HCT116 (cell line): ENCODE measurements around the gene ATP4A. TPM values are rescaled to one million over a fixed set of nuclear protein-coding genes. Genes with fewer than 3 reads are reported as not detected.

Source experiments
- ATAC-seq: fragments of 200-7000 bp; cut with Tn5 transposase; 2 replicates; pipeline ENCODE4 v1.9.1; 2020; ENCODE audit warnings: mild to moderate bottlenecking, moderate library complexity
- BruUV-seq: library from RNA; stranded (reverse); fragments of 400-500 nt; replicated peaks from 2 replicates; lab custom pipeline; 2021; lab: Mats Ljungman, UMichigan
- CTCF ChIA-PET: fragments of 300-600 bp; sonication (Branson Sonifier 250); formaldehyde crosslinking; loops from one replicate; lab custom pipeline; 2021; ENCODE audit warnings: antibody characterized with exemption; lab: Charles Lee
- POLR2A ChIA-PET: fragments of 300-600, 350-600 bp; sonication (Branson Sonifier 250); formaldehyde crosslinking; loops from one replicate; lab custom pipeline; 2021; ENCODE audit warnings: antibody characterized with exemption; lab: Charles Lee
- RAD21 ChIA-PET, 2 experiments: fragments of 300-600 bp; sonication (Branson Sonifier 250); formaldehyde crosslinking; loops; one replicate each; lab custom pipeline; 2023; ENCODE audit warnings: low total read pairs in 2 of 2; ENCODE audit not compliant: uncharacterized antibody in 2 of 2, unreplicated experiment in 2 of 2, low non-redundant PET in 1 of 2; lab: Charles Lee
- DNase-seq: peaks from one replicate; pipeline ENCODE4 v3.0.0-alpha.2; 2010; ENCODE audit warnings: low read depth, low spot score
- H2AFZ ChIP-seq: fragments of 200-600 bp; shearing (Covaris generic), sonication (generic); 2 replicates; pipeline ENCODE4 v1.6.1; 2017; ENCODE audit warnings: low read depth, mixed run types, mixed read lengths, antibody characterized with exemption, low read length; ENCODE audit not compliant: poor library complexity, severe bottlenecking
- H3K27ac ChIP-seq: 2 replicates; pipeline ENCODE4 v1.5.1; 2012; ENCODE audit warnings: low read depth, low read length
- H3K27me3 ChIP-seq: fragments of 200-600 bp; sonication (generic); 2 replicates; pipeline ENCODE4 v1.6.1; 2016; ENCODE audit warnings: mixed run types, low read length, mixed read lengths; ENCODE audit not compliant: insufficient read depth
- H3K36me3 ChIP-seq, 2 experiments: fragments of 200-500 bp in 1 of 2; fragments of 200-600 bp in 1 of 2; sonication (Bioruptor generic) in 1 of 2; sonication (generic) in 1 of 2; 2 replicates each; pipeline versions ENCODE4 v1.5.1 to v1.6.1; 2014 to 2016; ENCODE audit warnings: low read length in 2 of 2, inconsistent platforms in 1 of 2, mixed read lengths in 1 of 2, mixed run types in 1 of 2; ENCODE audit not compliant: insufficient read depth in 2 of 2, control insufficient read depth in 1 of 2
- H3K4me1 ChIP-seq, 2 experiments: fragments of 200-600 bp in 1 of 2; sonication (generic) in 1 of 2; 2 replicates each; pipeline versions ENCODE4 v1.5.1 to v1.6.1; 2012 to 2017; ENCODE audit warnings: low read length in 2 of 2, inconsistent platforms in 1 of 2, mild to moderate bottlenecking in 1 of 2, mixed read lengths in 1 of 2, mixed run types in 1 of 2, moderate library complexity in 1 of 2; ENCODE audit not compliant: insufficient read depth in 2 of 2, control insufficient read depth in 1 of 2
- H3K4me2 ChIP-seq: fragments of 200-600 bp; sonication (generic); 2 replicates; pipeline ENCODE4 v1.6.1; 2017; ENCODE audit warnings: mixed run types, low read length, mixed read lengths
- H3K4me3 ChIP-seq, 2 experiments: fragments of 200-600 bp in 1 of 2; sonication (generic) in 1 of 2; replicated peaks in 1 of 2; 2 replicates each; pipeline ENCODE4 v1.5.1; 2011 to 2016; ENCODE audit warnings: low read length in 2 of 2, control low read depth in 1 of 2, low read depth in 1 of 2, mild to moderate bottlenecking in 1 of 2, mixed read lengths in 1 of 2, mixed run types in 1 of 2
- H3K79me2 ChIP-seq: fragments of 200-600 bp; sonication (generic); 2 replicates; pipeline ENCODE4 v1.6.1; 2017; ENCODE audit warnings: mild to moderate bottlenecking, mixed run types, low read length, moderate library complexity, mixed read lengths; ENCODE audit not compliant: insufficient read depth
- H3K9ac ChIP-seq: fragments of 200-600 bp; sonication (generic); 2 replicates; pipeline ENCODE4 v1.6.1; 2016; ENCODE audit warnings: low read length, mixed read lengths
- H3K9me2 ChIP-seq: fragments of 200-600 bp; sonication (generic), shearing (Covaris generic); 2 replicates; pipeline ENCODE4 v1.6.1; 2017; ENCODE audit warnings: mixed run types, mild to moderate bottlenecking, moderate library complexity; ENCODE audit not compliant: insufficient read depth
- H3K9me3 ChIP-seq, 2 experiments: fragments of 200-500 bp in 1 of 2; fragments of 200-600 bp in 1 of 2; sonication (Bioruptor generic) in 1 of 2; sonication (generic) in 1 of 2; 2 replicates each; pipeline ENCODE4 v1.6.1; 2014 to 2017; ENCODE audit warnings: low read length in 2 of 2, mixed read lengths in 2 of 2, inconsistent platforms in 1 of 2, low read depth in 1 of 2, mild to moderate bottlenecking in 1 of 2, mixed run types in 1 of 2, moderate library complexity in 1 of 2; ENCODE audit not compliant: control insufficient read depth in 1 of 2, insufficient read depth in 1 of 2
- H4K20me1 ChIP-seq: fragments of 200-600 bp; sonication (generic), shearing (Covaris generic); 2 replicates; pipeline ENCODE4 v1.6.1; 2017; ENCODE audit warnings: mixed run types, mild to moderate bottlenecking, moderate library complexity; ENCODE audit not compliant: insufficient read depth
- EZH2phosphoT487 ChIP-seq: fragments of 200-600 bp; IDR thresholded peaks from 2 replicates; pipeline ENCODE4 v1.6.1; 2018; ENCODE audit warnings: antibody characterized with exemption, borderline replicate concordance
- RAD21 ChIP-seq: IDR thresholded peaks from 2 replicates; pipeline ENCODE4 v1.6.1; 2012; ENCODE audit warnings: low read depth, mild to moderate bottlenecking
- SIN3A ChIP-seq: IDR thresholded peaks from 2 replicates; pipeline ENCODE4 v1.6.1; 2012; ENCODE audit warnings: low read depth
- intact Hi-C: fragments of 100-400 bp; cut with micrococcal nuclease; formaldehyde crosslinking; loops from 2 replicates; pipeline ENCODE4 v1.10.0; 2022
- total RNA-seq: library from RNA; stranded (reverse); gene quantifications from one replicate; pipeline ENCODE4 v1.2.1, GENCODE V29; 2021; ENCODE audit not compliant: unreplicated experiment
- TF ChIP-seq, protein P1 (sequence below): IDR thresholded peaks from 2 replicates; pipeline ENCODE4 v1.6.1; 2012
- TF ChIP-seq, protein P2 (sequence below): IDR thresholded peaks from 2 replicates; pipeline ENCODE4 v1.6.1; 2011; ENCODE audit warnings: mild to moderate bottlenecking, low read length, moderate library complexity; ENCODE audit not compliant: insufficient replicate concordance; ENCODE audit errors: extremely low read depth
- TF ChIP-seq, protein P3 (sequence below), 3 experiments: fragments of 200-600 bp in 1 of 3; sonication (generic) in 1 of 3; IDR thresholded peaks in 2 of 3; conservative IDR thresholded peaks in 1 of 3; 2 replicates each; pipeline ENCODE4 v1.5.1; 2012 to 2017; ENCODE audit warnings: low read depth in 2 of 3, low read length in 2 of 3, antibody characterized with exemption in 1 of 3, borderline replicate concordance in 1 of 3, control low read depth in 1 of 3, mild to moderate bottlenecking in 1 of 3, mixed read lengths in 1 of 3, mixed run types in 1 of 3, moderate library complexity in 1 of 3; ENCODE audit not compliant: insufficient read depth in 1 of 3

The ATP4A gene
- total RNA-seq, 1 experiment from 2014 or later, result 0.27 TPM

DNA sequence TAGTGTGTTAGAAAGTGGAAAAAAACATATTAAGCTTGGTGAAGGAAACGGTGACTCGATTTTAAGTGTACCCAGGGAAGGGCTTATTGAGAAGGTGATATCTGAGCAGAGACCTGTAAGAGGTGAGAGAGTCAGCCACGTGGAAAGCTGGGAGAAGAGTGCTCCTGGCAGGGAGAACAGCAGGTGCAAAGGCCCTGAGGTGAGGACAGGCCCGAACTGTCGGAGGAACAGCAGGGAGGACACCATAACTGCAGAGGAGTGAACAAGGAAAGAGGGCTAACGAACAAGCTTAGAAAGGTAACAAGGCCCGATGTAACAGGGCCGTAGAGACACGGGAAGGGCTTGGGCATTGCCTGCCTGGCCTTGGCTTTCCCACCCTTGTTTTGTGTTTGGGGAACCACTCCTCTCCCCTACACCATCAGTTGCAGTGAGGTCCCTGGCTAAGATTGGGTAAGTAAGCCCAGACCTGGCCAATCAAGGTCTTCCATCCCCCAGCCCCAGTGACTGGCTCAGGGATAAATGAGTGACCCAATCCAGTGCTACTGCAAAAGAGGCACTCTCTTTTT is 7.3 kb downstream of the ATP4A start:
- peaks cover 0 to 12% of the 10 kb centered on the region in 2 experiments; a peak in 2 of 4 replicates for H3K4me1 ChIP-seq
- H3K9ac ChIP-seq, result no peak overlapping the region
- no peaks in the 10 kb centered on the region for H3K27me3 ChIP-seq
- POLR2A ChIA-PET, result interaction anchor here (0.9 kb wide), 1 partner anchor 46 kb away, joined by 3 read pairs; no protein-coding TSS in a partner anchor
- no peak for DNase-seq
- BruUV-seq, result no TSS peak
- CTCF ChIA-PET, result interaction anchor here (1.0 to 1.2 kb wide), 2 partner anchors 36 to 156 kb away, joined by 3 read pairs; no protein-coding TSS in a partner anchor
- no peaks in the 10 kb centered on the region for H3K36me3 ChIP-seq
- intact Hi-C loops, result no loop called here
- H4K20me1 ChIP-seq, result no peaks in the 10 kb centered on the region
- no peaks in the 10 kb centered on the region for H3K79me2 ChIP-seq
- no peak for ATAC-seq
- no peak overlapping the region for H3K27ac ChIP-seq
- no peaks in the 10 kb centered on the region for H3K9me3 ChIP-seq
- H3K4me3 ChIP-seq, result no peak overlapping the region
- no peaks in the 10 kb centered on the region for H3K9me2 ChIP-seq
- H3K4me2 ChIP-seq, result no peak overlapping the region
- H2AFZ ChIP-seq, result peak overlapping the region; percentile 61
- RAD21 ChIA-PET, result no interaction called here
- no peak for TF ChIP-seq RAD21
- TF ChIP-seq SIN3A, result no peak
- no peak for TF ChIP-seq EZH2phosphoT487
- TF ChIP-seq, all 23 proteins: peak for 0

DNA sequence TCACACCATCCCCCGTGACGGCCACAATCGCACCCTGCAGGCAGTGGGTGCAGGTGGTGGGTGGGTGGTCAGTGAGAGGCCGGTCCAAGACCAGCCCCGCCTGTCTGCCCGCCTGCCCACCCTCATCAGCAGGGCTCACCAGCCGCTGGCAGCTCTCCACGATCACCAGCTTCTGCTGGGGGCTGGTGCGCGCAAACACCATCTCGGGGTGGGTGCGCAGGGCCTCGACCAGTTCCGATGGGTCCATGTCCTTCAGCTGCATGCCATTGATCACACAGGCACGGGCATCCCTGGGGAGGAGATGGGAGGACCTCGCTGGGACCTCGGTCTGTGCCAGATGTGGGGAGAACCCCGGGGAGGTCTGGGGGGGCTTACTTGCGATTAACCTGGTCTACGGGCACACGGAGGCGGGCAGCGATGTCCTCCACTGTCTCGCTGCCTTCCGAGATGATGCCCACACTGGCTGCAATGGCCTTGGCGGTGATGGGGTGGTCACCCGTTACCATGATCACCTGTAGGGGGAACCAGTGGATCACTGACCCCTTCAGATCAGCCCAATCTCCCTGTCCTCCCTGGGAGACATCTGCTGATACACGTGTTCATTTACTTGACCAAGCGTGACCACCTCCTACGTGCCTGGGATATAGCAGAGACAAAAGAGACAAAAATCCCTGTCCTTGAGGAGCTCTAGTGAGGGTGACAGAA is 8.0 kb downstream of the ATP4A start:
- Histone ChIP-seq H3K9ac (no peak overlapping the region), H3K36me3 (no peaks in the 10 kb centered on the region), H3K4me1 (peaks cover 0 to 12% of the 10 kb centered on the region in 2 experiments; a peak in 2 of 4 replicates), H2AFZ (peak overlapping the region; percentile 61), H3K9me3 (no peaks in the 10 kb centered on the region), H4K20me1 (no peaks in the 10 kb centered on the region), H3K27me3 (no peaks in the 10 kb centered on the region), H3K9me2 (no peaks in the 10 kb centered on the region), H3K27ac (no peak overlapping the region), H3K4me2 (no peak overlapping the region), H3K79me2 (no peaks in the 10 kb centered on the region)
- ChIA-PET RAD21 (no interaction called here), POLR2A (interaction anchor here (0.9 kb wide), 1 partner anchor 45 kb away, joined by 3 read pairs; no protein-coding TSS in a partner anchor)
- BruUV-seq, result no TSS peak
- TF ChIP-seq, protein P1, sequence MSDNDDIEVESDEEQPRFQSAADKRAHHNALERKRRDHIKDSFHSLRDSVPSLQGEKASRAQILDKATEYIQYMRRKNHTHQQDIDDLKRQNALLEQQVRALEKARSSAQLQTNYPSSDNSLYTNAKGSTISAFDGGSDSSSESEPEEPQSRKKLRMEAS, result peak; percentile 18; the same call in 1 of the 2 replicates
- TF ChIP-seq, protein P2, sequence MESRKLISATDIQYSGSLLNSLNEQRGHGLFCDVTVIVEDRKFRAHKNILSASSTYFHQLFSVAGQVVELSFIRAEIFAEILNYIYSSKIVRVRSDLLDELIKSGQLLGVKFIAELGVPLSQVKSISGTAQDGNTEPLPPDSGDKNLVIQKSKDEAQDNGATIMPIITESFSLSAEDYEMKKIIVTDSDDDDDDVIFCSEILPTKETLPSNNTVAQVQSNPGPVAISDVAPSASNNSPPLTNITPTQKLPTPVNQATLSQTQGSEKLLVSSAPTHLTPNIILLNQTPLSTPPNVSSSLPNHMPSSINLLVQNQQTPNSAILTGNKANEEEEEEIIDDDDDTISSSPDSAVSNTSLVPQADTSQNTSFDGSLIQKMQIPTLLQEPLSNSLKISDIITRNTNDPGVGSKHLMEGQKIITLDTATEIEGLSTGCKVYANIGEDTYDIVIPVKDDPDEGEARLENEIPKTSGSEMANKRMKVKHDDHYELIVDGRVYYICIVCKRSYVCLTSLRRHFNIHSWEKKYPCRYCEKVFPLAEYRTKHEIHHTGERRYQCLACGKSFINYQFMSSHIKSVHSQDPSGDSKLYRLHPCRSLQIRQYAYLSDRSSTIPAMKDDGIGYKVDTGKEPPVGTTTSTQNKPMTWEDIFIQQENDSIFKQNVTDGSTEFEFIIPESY, result no peak
- TF ChIP-seq, protein P3, sequence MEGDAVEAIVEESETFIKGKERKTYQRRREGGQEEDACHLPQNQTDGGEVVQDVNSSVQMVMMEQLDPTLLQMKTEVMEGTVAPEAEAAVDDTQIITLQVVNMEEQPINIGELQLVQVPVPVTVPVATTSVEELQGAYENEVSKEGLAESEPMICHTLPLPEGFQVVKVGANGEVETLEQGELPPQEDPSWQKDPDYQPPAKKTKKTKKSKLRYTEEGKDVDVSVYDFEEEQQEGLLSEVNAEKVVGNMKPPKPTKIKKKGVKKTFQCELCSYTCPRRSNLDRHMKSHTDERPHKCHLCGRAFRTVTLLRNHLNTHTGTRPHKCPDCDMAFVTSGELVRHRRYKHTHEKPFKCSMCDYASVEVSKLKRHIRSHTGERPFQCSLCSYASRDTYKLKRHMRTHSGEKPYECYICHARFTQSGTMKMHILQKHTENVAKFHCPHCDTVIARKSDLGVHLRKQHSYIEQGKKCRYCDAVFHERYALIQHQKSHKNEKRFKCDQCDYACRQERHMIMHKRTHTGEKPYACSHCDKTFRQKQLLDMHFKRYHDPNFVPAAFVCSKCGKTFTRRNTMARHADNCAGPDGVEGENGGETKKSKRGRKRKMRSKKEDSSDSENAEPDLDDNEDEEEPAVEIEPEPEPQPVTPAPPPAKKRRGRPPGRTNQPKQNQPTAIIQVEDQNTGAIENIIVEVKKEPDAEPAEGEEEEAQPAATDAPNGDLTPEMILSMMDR (IDR thresholded peaks at IDR 0.05 in 2 of 3, conservative IDR thresholded peaks at IDR 0.05 in 1 of 3; ENCODE audit: borderline replicate concordance in 1 of 3, insufficient read depth in 1 of 3, low read depth in 2 of 3, low read length in 2 of 3), result peak; percentile 30 to 55 (median 53)
- TF ChIP-seq RAD21, result peak; percentile 72
- TF ChIP-seq, all 23 proteins: peak for 3
- ATAC-seq (peak; percentile 55), DNase-seq (peak; percentile 40)
- intact Hi-C loops, result no loop called here
- no peak overlapping the region for H3K4me3 ChIP-seq
- CTCF ChIA-PET, result interaction anchor here (1.0 to 1.2 kb wide), 2 partner anchors 37 to 157 kb away, joined by 3 read pairs; no protein-coding TSS in a partner anchor
